ENCODE results near the gene CIAO1.
A peak's percentile ranks its signal among the peaks of the same experiment; 100 is the strongest.
"Not testable (repeated sequence)": the region's sequence is repeated elsewhere in the genome, so short reads cannot be mapped to it uniquely, and the experiment has no call there.

The CIAO1 gene

GRCh38 chr2:96249654-96250053 lies 16.4 kb upstream of the CIAO1 start:
- no peak overlapping the region for H3K4me3 ChIP-seq (ENCODE audit: low read depth, low read length)
- TF ChIP-seq, protein P1, sequence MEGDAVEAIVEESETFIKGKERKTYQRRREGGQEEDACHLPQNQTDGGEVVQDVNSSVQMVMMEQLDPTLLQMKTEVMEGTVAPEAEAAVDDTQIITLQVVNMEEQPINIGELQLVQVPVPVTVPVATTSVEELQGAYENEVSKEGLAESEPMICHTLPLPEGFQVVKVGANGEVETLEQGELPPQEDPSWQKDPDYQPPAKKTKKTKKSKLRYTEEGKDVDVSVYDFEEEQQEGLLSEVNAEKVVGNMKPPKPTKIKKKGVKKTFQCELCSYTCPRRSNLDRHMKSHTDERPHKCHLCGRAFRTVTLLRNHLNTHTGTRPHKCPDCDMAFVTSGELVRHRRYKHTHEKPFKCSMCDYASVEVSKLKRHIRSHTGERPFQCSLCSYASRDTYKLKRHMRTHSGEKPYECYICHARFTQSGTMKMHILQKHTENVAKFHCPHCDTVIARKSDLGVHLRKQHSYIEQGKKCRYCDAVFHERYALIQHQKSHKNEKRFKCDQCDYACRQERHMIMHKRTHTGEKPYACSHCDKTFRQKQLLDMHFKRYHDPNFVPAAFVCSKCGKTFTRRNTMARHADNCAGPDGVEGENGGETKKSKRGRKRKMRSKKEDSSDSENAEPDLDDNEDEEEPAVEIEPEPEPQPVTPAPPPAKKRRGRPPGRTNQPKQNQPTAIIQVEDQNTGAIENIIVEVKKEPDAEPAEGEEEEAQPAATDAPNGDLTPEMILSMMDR (IDR thresholded peaks at IDR 0.05; ENCODE audit: control insufficient read depth, extremely low read depth, insufficient read depth) = no peak
- DNase-seq (ENCODE audit: low read depth) = no peak

DNA sequence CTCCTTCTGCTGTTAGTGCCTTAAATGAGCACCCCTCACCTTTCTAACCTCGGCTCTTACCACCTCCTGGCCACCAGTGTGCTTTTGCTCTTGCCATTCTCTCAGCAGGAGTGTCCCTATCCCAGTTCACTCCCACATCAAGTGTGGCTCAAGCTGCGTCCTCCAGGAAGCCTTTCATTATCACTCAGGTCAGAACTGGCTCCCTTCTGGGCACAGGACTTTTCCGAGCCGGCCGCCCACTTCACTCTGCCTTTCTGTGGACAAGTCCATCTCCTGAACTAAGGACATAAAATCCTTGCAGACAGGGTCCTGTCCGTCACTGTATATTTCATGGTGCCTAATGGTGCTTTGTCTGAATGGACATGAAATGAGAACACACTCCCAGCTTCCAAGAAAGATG lies 15.8 kb upstream of the CIAO1 start:
- TF ChIP-seq, protein P1 (IDR thresholded peaks at IDR 0.05; ENCODE audit: control insufficient read depth, extremely low read depth, insufficient read depth) = no peak
- H3K4me3 ChIP-seq (ENCODE audit: low read depth, low read length) = no peak overlapping the region
- no peak for DNase-seq (ENCODE audit: low read depth)

DNA sequence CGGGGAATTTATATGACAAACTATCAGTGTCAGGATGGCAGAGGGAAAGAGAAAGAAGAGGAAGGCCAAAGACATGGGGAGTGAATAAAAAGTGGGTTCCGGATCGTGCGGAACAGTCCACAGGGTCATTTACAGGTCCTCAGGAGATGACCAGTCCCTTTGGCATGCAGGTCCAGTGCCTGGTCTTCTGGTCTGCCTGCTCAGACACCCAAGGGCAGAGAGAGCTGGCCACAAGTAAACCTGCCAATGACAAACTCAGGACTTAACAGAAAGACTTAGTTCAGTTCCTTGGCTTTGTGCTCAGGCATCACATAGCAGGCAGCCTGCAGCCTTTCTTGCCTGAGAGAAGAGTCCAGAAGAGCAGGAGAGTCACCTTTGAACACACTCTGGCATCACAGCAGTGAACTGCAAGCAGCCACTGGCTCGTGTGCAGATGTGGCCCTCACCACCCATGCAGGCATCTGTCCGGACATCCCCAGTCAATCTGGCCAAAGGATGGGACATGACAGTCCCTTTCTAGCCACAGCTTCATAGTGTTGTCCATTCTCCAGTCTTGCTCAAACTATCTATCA lies 14.2 kb upstream of the CIAO1 start:
- DNase-seq (ENCODE audit: low read depth) = peak; percentile 76
- TF ChIP-seq, protein P1 (IDR thresholded peaks at IDR 0.05; ENCODE audit: control insufficient read depth, extremely low read depth, insufficient read depth) = no peak
- no peak overlapping the region for H3K4me3 ChIP-seq (ENCODE audit: low read depth, low read length)

- TF ChIP-seq, protein P1 (IDR thresholded peaks at IDR 0.05; ENCODE audit: control insufficient read depth, extremely low read depth, insufficient read depth) = no peak
- DNase-seq (ENCODE audit: low read depth) = no peak
- no peak overlapping the region for H3K4me3 ChIP-seq (ENCODE audit: low read depth, low read length)
Observed at GRCh38 chr2:96252526-96252925, 13.5 kb upstream of the CIAO1 start.

DNA sequence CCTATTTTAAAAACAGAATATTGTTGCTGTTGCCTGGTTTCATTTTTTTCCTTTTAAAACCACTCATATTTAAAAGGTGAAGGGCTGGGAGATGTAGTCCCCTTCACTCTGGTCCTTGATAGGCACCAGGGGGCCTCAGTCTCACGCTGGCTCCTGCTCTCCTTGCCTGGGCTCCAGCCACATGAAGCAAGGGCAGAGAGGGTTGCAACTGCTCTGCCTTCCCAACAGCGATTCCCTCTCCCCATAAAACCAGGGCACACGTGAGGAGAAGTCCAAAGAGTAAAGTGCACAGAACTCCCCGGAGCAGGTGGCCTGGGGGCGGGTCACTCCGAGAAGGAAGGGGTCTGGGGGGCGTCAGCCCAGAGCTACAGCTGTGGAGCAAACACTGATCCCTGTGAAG lies 13.0 kb upstream of the CIAO1 start:
- H3K4me3 ChIP-seq (ENCODE audit: low read depth, low read length) = no peak overlapping the region
- TF ChIP-seq, protein P1 (IDR thresholded peaks at IDR 0.05; ENCODE audit: control insufficient read depth, extremely low read depth, insufficient read depth) = no peak
- DNase-seq (ENCODE audit: low read depth) = no peak

GRCh38 chr2:96254571-96254970 lies 11.5 kb upstream of the CIAO1 start:
- TF ChIP-seq, protein P1 (IDR thresholded peaks at IDR 0.05; ENCODE audit: control insufficient read depth, extremely low read depth, insufficient read depth) = no peak
- no peak overlapping the region for H3K4me3 ChIP-seq (ENCODE audit: low read depth, low read length)
- DNase-seq (ENCODE audit: low read depth) = no peak

DNA sequence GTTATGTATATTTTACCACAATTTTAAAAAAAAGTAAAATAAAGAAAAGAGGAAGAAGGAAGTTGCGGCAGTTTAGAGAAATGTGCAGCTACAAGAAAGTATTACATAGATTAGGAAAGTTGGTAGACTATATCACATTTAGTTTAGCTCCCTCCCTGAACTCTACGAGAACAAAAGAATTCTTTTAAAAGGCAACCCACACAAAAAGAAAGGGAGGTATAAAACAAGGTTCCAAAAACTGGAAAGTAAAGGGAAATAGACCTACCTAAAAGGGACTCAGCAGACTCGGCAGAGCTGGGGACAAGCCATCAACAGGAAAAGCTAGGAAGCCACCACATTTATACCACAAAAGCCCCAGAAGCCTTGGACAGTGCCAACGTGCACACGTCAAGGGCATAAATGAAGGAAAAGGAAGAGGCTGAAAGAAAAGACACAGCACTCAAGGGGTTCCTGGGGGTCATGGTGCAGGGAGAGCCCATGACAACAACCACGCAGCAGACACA lies 9.4 kb upstream of the CIAO1 start:
- H3K4me3 ChIP-seq (ENCODE audit: low read depth, low read length) = no peak overlapping the region

GRCh38 chr2:96257744-96258143 lies 8.3 kb upstream of the CIAO1 start:
- not testable (repeated sequence) for H3K4me3 ChIP-seq (ENCODE audit: low read depth, low read length); DNase-seq (ENCODE audit: low read depth)

More for the DNA sequence above, 9.4 kb upstream of the CIAO1 start:
- no peak for DNase-seq (ENCODE audit: low read depth)
- TF ChIP-seq, protein P1 (IDR thresholded peaks at IDR 0.05; ENCODE audit: control insufficient read depth, extremely low read depth, insufficient read depth) = no peak
